Mesenchymal stem cell (in vitro differentiated cells and primary cell): ENCODE data around the gene LYPD6.

ENCODE experiments used
- DNase-seq: peaks from one replicate; pipeline ENCODE4 v3.0.0-alpha.2; 2013
- H2AFZ ChIP-seq: one replicate; pipeline ENCODE4 v1.6.1; 2013; ENCODE audit warnings: low read depth, mild to moderate bottlenecking, control low read depth, inconsistent platforms, low read length, moderate library complexity
- H2AK5ac ChIP-seq: 2 replicates; pipeline ENCODE4 v1.6.1; 2013; ENCODE audit warnings: low read length, moderate library complexity, mild to moderate bottlenecking, inconsistent platforms; ENCODE audit not compliant: severe bottlenecking
- H2BK120ac ChIP-seq: one replicate; pipeline ENCODE4 v1.6.1; 2013; ENCODE audit warnings: low read depth, mild to moderate bottlenecking, inconsistent platforms, low read length, moderate library complexity
- H2BK12ac ChIP-seq, 2 experiments: one replicate each; pipeline ENCODE4 v1.6.1; 2013; ENCODE audit warnings: inconsistent platforms in 2 of 2, low read length in 2 of 2, mild to moderate bottlenecking in 2 of 2, moderate library complexity in 2 of 2, control low read depth in 1 of 2
- H2BK15ac ChIP-seq: one replicate; pipeline ENCODE4 v1.6.1; 2013; ENCODE audit warnings: mild to moderate bottlenecking, low read depth, inconsistent platforms; ENCODE audit not compliant: poor library complexity, severe bottlenecking
- H2BK5ac ChIP-seq: 2 replicates; pipeline ENCODE4 v1.6.1; 2013; ENCODE audit warnings: low read depth, mild to moderate bottlenecking, low read length, control low read depth, inconsistent platforms; ENCODE audit not compliant: poor library complexity, severe bottlenecking
- H3K14ac ChIP-seq, 2 experiments: one replicate each; pipeline ENCODE4 v1.6.1; 2013; ENCODE audit warnings: inconsistent platforms in 2 of 2, low read length in 2 of 2, control low read depth in 1 of 2, mild to moderate bottlenecking in 1 of 2, moderate library complexity in 1 of 2
- H3K18ac ChIP-seq, 2 experiments: one replicate each; pipeline ENCODE4 v1.6.1; 2013; ENCODE audit warnings: inconsistent platforms in 2 of 2, low read length in 2 of 2, control low read depth in 1 of 2, low read depth in 1 of 2, mild to moderate bottlenecking in 1 of 2
- H3K23ac ChIP-seq, 2 experiments: one replicate each; pipeline ENCODE4 v1.6.1; 2013; ENCODE audit warnings: inconsistent platforms in 2 of 2, low read length in 2 of 2, mild to moderate bottlenecking in 2 of 2, moderate library complexity in 2 of 2, control low read depth in 1 of 2
- H3K27ac ChIP-seq: 2 replicates; pipeline ENCODE4 v1.5.1; 2013; ENCODE audit warnings: mild to moderate bottlenecking, moderate library complexity, low read length, control low read depth, inconsistent platforms; ENCODE audit not compliant: poor library complexity, severe bottlenecking
- H3K27me3 ChIP-seq, 2 experiments: 2 replicates each; pipeline versions ENCODE4 v1.6.1 to v1.7.0; 2013; ENCODE audit warnings: low read length in 2 of 2, mild to moderate bottlenecking in 2 of 2, moderate library complexity in 2 of 2, control low read depth in 1 of 2, inconsistent platforms in 1 of 2; ENCODE audit not compliant: control insufficient read depth in 1 of 2, insufficient read depth in 1 of 2
- H3K36me3 ChIP-seq, 2 experiments: 2 replicates each; pipeline versions ENCODE4 v1.6.1 to v1.7.0; 2013; ENCODE audit warnings: low read length in 2 of 2, control low read depth in 1 of 2, inconsistent platforms in 1 of 2, low read depth in 1 of 2, mild to moderate bottlenecking in 1 of 2; ENCODE audit not compliant: insufficient read depth in 2 of 2, control insufficient read depth in 1 of 2
- H3K4ac ChIP-seq, 2 experiments: one replicate each; pipeline ENCODE4 v1.6.1; 2013; ENCODE audit warnings: inconsistent platforms in 2 of 2, low read length in 2 of 2, mild to moderate bottlenecking in 2 of 2, moderate library complexity in 2 of 2, control low read depth in 1 of 2, low read depth in 1 of 2
- H3K4me1 ChIP-seq: 2 replicates; pipeline ENCODE4 v1.6.1; 2013; ENCODE audit warnings: low read depth, low read length, control low read depth; ENCODE audit not compliant: control insufficient read depth, insufficient read depth
- H3K4me2 ChIP-seq: 2 replicates; pipeline ENCODE4 v1.6.1; 2013; ENCODE audit warnings: low read length, mild to moderate bottlenecking, inconsistent platforms; ENCODE audit not compliant: poor library complexity, severe bottlenecking
- H3K4me3 ChIP-seq, 2 experiments: 2 replicates each; pipeline versions ENCODE4 v1.5.1 to v1.7.0; 2013; ENCODE audit warnings: low read length in 2 of 2, mild to moderate bottlenecking in 2 of 2, control low read depth in 1 of 2, low read depth in 1 of 2; ENCODE audit not compliant: insufficient read depth in 1 of 2
- H3K79me1 ChIP-seq: replicated peaks from 2 replicates; pipeline ENCODE4 v1.6.1; 2013; ENCODE audit warnings: mild to moderate bottlenecking, control low read depth, low read length, inconsistent platforms; ENCODE audit not compliant: poor library complexity, severe bottlenecking
- H3K9ac ChIP-seq: 2 replicates; pipeline ENCODE4 v1.7.0; 2013; ENCODE audit warnings: mild to moderate bottlenecking, low read length, moderate library complexity
- H3K9me3 ChIP-seq: 2 replicates; pipeline ENCODE4 v1.7.0; 2013; ENCODE audit warnings: mild to moderate bottlenecking, low read length; ENCODE audit not compliant: control insufficient read depth
- H4K8ac ChIP-seq: one replicate; pipeline ENCODE4 v1.6.1; 2013; ENCODE audit warnings: inconsistent platforms, mild to moderate bottlenecking, low read length, moderate library complexity
- H4K91ac ChIP-seq: one replicate; pipeline ENCODE4 v1.6.1; 2013; ENCODE audit warnings: mild to moderate bottlenecking, low read length, inconsistent platforms
- WGBS: methylation state at CpG from one replicate; pipeline ENCODE4 v1.1.7; 2013; ENCODE audit warnings: mixed read lengths; 5-methylcytosine and 5-hydroxymethylcytosine counted together

LYPD6 gene

DNA sequence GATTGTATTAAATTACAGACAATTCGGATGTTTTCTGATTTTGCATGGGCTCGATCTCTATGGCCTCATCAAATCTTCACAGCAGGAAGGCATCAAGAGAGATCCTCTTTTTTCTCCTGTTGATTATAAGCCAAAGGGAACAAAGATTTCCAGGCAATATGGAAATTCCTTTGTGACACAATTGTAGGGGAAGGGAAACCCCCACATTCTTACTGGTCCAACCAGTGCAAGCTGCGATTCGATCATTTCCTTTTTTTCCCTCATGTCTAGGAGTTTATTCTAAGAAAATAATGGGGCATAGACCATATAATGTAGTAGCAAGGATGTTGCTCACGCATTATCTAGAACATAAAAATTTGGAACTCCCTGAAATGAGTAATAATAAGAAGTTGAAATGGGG, 87.7 kb downstream of the LYPD6 start:
- Histone ChIP-seq H3K27ac (no peak overlapping the region), H2BK5ac (no peak overlapping the region), H3K4me3 (no peak overlapping the region), H3K4me2 (no peak overlapping the region), H3K4ac (no peak overlapping the region), H2BK15ac (no peak overlapping the region), H2AFZ (no peak overlapping the region), H3K4me1 (peaks cover 5% of the 10 kb centered on the region), H2BK12ac (no peak overlapping the region), H2AK5ac (no peak overlapping the region), H3K14ac (no peak overlapping the region), H3K79me1 (no peaks in the 10 kb centered on the region), H3K9me3 (no peaks in the 10 kb centered on the region), H4K8ac (no peak overlapping the region), H3K36me3 (no peaks in the 10 kb centered on the region), H4K91ac (no peak overlapping the region), H3K23ac (no peak overlapping the region), H3K18ac (no peak overlapping the region), H3K27me3 (no peaks in the 10 kb centered on the region), H3K9ac (no peak overlapping the region), H2BK120ac (no peak overlapping the region)
- 100% methylated on average over 3 of the region's 5 CpGs for WGBS
- DNase-seq, result peak; percentile 55

DNA sequence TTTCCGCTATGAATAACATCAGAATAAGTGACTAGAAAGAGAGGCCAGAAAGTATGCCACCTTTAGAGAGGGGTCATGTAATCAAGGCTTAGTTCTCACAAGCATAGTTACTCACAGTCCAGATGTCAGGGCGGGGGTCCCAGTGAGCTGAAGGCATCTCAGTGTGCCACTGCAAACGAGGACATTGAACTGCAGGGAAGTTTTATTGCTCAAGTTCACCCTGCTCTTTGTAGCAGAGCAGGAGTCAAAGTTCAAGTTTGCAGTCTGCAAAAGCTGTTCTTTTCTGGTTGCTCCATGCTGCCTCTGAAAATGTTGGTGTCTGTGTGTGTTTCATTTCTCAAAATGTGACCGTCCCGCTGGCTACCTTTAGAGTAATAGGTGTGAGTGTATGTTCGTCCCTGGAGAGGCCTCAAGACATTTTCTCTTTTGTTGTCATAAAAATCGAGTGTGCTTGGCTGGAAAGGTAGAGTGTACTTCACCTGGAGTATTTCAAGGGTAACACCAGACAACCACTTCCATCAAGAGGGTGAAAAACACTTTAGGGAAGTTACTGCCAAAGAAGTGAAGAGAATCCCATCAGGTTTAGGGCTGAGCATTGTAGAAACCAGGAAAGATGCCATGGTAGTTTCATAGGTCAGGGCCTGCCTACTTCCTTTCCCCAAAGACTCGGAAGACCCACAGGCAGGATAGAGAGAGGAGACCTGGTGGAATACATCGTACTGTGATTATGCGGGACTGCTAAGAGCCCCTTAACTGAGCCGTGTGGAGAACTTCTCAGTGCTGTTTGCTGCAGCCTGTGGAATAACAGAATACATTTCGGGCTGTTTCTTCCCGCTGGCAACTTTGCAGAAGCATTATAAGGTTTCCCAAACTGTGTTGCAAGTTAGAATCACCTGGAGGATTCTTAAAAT, 89.9 kb downstream of the LYPD6 start:
- Histone ChIP-seq H2BK120ac (peak overlapping the region; percentile 50), H3K14ac (no peak overlapping the region), H3K4me2 (no peak overlapping the region), H3K9me3 (no peaks in the 10 kb centered on the region), H4K8ac (peak overlapping the region; percentile 4), H3K4me1 (peaks cover 5% of the 10 kb centered on the region), H3K18ac (peak overlapping the region; percentile 4 to 10), H3K4ac (no peak overlapping the region), H4K91ac (no peak overlapping the region), H3K27me3 (no peaks in the 10 kb centered on the region), H3K9ac (no peak overlapping the region), H2AK5ac (no peak overlapping the region), H2BK15ac (no peak overlapping the region), H3K4me3 (no peak overlapping the region), H2BK5ac (no peak overlapping the region), H3K79me1 (no peaks in the 10 kb centered on the region), H3K23ac (no peak overlapping the region), H3K27ac (no peak overlapping the region), H2AFZ (no peak overlapping the region), H3K36me3 (no peaks in the 10 kb centered on the region), H2BK12ac (no peak overlapping the region)
- DNase-seq, result peak; percentile 56
- 73% methylated on average over 13 of the region's 13 CpGs for WGBS

- Histone ChIP-seq H2BK15ac (no peak overlapping the region), H3K9me3 (no peaks in the 10 kb centered on the region), H3K27me3 (no peaks in the 10 kb centered on the region), H3K14ac (no peak overlapping the region), H2BK120ac (no peak overlapping the region), H2AK5ac (peak overlapping the region; percentile 98), H3K27ac (no peak overlapping the region), H3K9ac (no peak overlapping the region), H4K8ac (no peak overlapping the region), H4K91ac (no peak overlapping the region), H3K36me3 (no peaks in the 10 kb centered on the region), H3K18ac (no peak overlapping the region), H2BK12ac (no peak overlapping the region), H2BK5ac (no peak overlapping the region), H3K4me3 (no peak overlapping the region), H3K4ac (no peak overlapping the region), H3K79me1 (no peaks in the 10 kb centered on the region), H3K23ac (no peak overlapping the region), H2AFZ (no peak overlapping the region), H3K4me2 (no peak overlapping the region), H3K4me1 (peaks cover 5% of the 10 kb centered on the region)
- DNase-seq, result no peak
- 55% methylated on average over 2 of the region's 4 CpGs for WGBS
These were observed 91.4 kb downstream of the LYPD6 start for GRCh38 chr2:149421791-149422190.

GRCh38 chr2:149422337-149422990, 92.1 kb downstream of the LYPD6 start:
- H4K8ac ChIP-seq, result no peak overlapping the region
- H3K4ac ChIP-seq, result peak overlapping the region in 1 of 2 experiments; percentile 88
- no peaks in the 10 kb centered on the region for H3K27me3 ChIP-seq
- H2BK15ac ChIP-seq, result no peak overlapping the region
- H3K4me2 ChIP-seq, result no peak overlapping the region
- H4K91ac ChIP-seq, result peak overlapping the region; percentile 9
- peak; percentile 24 for DNase-seq
- WGBS, result 42% methylated on average over 2 of the region's 2 CpGs
- no peak overlapping the region for H2BK120ac ChIP-seq
- H3K9ac ChIP-seq, result no peak overlapping the region
- no peak overlapping the region for H3K27ac ChIP-seq
- peak overlapping the region in 1 of 2 experiments; percentile 0 for H2BK12ac ChIP-seq
- H2AFZ ChIP-seq, result no peak overlapping the region
- no peak overlapping the region for H3K23ac ChIP-seq
- no peak overlapping the region for H3K14ac ChIP-seq
- no peaks in the 10 kb centered on the region for H3K79me1 ChIP-seq
- no peak overlapping the region for H3K18ac ChIP-seq
- H2AK5ac ChIP-seq, result peak overlapping the region; percentile 98
- no peaks in the 10 kb centered on the region for H3K9me3 ChIP-seq
- H3K36me3 ChIP-seq, result no peaks in the 10 kb centered on the region
- peaks cover 5% of the 10 kb centered on the region for H3K4me1 ChIP-seq
- no peak overlapping the region for H3K4me3 ChIP-seq
- no peak overlapping the region for H2BK5ac ChIP-seq
